Gastroesophageal sphincter (tissue), 2 donors: Measurements from ENCODE around the gene OTOGL.

Experiments used
- EP300 ChIP-seq: sonication (generic); formaldehyde crosslinking; IDR thresholded peaks from one replicate; pipeline ENCODE4 v1.6.1; 2017; ENCODE audit warnings: antibody characterized with exemption, mild to moderate bottlenecking
- POLR2A ChIP-seq, 2 donors: fragments of 450-650 bp; IDR thresholded peaks; one replicate each; pipeline ENCODE4 v1.6.1; 2017; ENCODE audit warnings: antibody characterized with exemption in 2 of 2, mild to moderate bottlenecking in 2 of 2, moderate library complexity in 1 of 2

DNA sequence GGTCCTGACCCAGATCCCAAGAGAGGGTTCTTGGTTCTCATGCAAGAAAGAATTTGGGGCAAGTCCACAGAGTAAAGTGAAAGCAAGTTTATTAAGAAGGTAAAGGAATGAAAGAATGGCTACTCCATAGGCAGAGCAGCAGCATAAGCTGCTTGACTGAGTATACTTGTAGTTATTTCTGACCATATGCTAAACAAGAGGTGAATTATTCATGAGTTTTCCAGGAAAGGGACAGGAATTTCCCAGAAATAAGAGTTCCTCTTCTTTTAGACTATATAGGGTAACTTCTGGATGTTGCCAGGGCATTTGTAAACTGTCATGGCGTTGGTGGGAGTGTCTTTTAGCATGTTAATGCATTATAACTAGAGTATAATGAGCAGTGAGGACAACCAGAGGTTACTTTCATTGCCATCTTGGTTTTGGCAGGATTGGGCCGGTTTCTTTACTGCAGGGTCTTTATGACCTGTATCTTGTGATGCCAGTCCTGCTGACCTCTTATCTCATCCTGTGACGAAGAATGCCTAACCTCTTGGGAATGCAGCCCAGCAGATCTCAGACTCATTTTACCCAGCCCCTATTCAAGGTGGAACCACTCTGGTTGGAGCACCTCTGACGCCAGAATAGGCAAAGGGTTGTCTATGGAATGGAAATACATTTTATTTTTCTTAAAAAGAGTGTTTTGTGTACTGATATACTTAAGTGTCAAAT, 113.8 kb downstream of the OTOGL start:
- no peak for TF ChIP-seq POLR2A (IDR thresholded peaks at IDR 0.05)
- no peak for TF ChIP-seq EP300
